ENCODE measurements around the gene GPC5.

The GPC5 gene

GRCh38 chr13:91593456-91593855 is 195.0 kb downstream of the GPC5 start:
- H3K4me3 ChIP-seq (ENCODE audit: low read length), result no peak overlapping the region
- TF ChIP-seq ZNF274 (IDR thresholded peaks at IDR 0.05; ENCODE audit: low read depth, low read length), result no peak

- no peak overlapping the region for H3K4me3 ChIP-seq (ENCODE audit: low read length)
- TF ChIP-seq ZNF274 (IDR thresholded peaks at IDR 0.05; ENCODE audit: low read depth, low read length), result no peak
These were observed 195.6 kb downstream of the GPC5 start for GRCh38 chr13:91594061-91594460.

- H3K4me3 ChIP-seq (ENCODE audit: low read length), result no peak overlapping the region
- TF ChIP-seq ZNF274 (IDR thresholded peaks at IDR 0.05; ENCODE audit: low read depth, low read length), result no peak
These were observed 197.3 kb downstream of the GPC5 start for GRCh38 chr13:91595677-91596076.

GRCh38 chr13:91596842-91597241 is 198.4 kb downstream of the GPC5 start:
- no peak for TF ChIP-seq ZNF274 (IDR thresholded peaks at IDR 0.05; ENCODE audit: low read depth, low read length)
- H3K4me3 ChIP-seq (ENCODE audit: low read length), result no peak overlapping the region

GRCh38 chr13:91598655-91599054 is 200.2 kb downstream of the GPC5 start:
- TF ChIP-seq ZNF274 (IDR thresholded peaks at IDR 0.05; ENCODE audit: low read depth, low read length), result no peak
- H3K4me3 ChIP-seq (ENCODE audit: low read length), result no peak overlapping the region

DNA sequence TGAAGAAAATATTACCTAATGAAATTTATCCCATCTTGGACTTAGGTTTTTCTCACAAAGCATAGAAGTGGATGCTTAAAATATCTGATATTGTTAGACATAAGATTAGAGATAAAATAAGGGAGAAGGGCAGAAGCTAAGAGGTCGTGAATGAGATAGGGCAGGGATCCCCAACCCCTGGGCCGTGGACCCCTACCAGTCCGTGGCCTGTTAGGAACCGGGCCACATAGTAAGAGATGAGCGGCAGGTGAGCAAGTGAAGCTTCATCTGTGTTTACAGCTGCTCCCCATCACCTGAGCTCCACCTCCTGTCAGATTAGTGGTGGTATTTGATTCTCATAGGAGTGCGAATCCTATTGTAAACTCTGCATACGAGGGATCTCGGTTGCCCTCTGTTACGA is 202.9 kb downstream of the GPC5 start:
- no peak for TF ChIP-seq ZNF274 (IDR thresholded peaks at IDR 0.05; ENCODE audit: low read depth, low read length)
- H3K4me3 ChIP-seq (ENCODE audit: low read length), result no peak overlapping the region

DNA sequence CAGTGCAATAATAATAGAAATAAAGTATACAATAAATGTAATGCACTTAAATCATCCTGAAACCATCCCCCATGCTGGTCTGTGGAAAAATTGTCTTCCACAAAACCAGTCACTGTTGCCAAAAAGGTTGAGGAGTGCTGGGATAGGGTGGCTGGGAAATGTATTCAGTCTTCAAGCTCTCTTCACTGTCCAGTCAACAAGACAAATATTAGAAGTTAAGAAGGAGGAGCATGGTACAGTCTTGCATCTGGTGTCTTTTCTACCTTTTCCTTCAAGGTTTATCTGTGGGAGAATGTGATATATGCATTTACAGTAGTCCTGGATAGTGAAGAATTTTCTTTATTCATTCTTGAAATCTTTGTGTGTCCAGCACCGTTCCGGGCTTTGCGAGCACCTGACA is 203.4 kb downstream of the GPC5 start:
- H3K4me3 ChIP-seq (ENCODE audit: low read length), result no peak overlapping the region
- no peak for TF ChIP-seq ZNF274 (IDR thresholded peaks at IDR 0.05; ENCODE audit: low read depth, low read length)

DNA sequence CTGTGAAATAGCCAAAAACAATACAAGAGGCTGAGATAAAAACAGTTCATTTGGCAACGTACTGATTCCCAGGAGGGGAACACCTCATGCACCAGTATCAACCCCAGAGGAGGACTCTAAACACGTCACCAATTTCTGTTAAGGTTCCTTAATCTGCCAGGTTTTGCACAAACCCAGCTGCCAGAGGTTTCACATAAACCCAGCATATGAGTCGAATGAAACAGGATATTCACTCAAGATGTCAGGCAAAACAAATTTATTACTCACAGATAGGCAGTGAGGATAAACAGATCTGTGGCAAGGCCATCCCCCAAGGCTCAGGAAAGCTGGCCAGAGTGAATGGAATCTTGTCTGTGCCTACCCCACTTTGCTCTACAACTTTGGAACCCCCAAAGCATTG is 210.9 kb downstream of the GPC5 start:
- no peak for TF ChIP-seq ZNF274 (IDR thresholded peaks at IDR 0.05; ENCODE audit: low read depth, low read length)
- no peak overlapping the region for H3K4me3 ChIP-seq (ENCODE audit: low read length)

- H3K4me3 ChIP-seq (ENCODE audit: low read length), result no peak overlapping the region
- no peak for TF ChIP-seq ZNF274 (IDR thresholded peaks at IDR 0.05; ENCODE audit: low read depth, low read length)
These were observed 219.9 kb downstream of the GPC5 start for GRCh38 chr13:91618315-91618714.

DNA sequence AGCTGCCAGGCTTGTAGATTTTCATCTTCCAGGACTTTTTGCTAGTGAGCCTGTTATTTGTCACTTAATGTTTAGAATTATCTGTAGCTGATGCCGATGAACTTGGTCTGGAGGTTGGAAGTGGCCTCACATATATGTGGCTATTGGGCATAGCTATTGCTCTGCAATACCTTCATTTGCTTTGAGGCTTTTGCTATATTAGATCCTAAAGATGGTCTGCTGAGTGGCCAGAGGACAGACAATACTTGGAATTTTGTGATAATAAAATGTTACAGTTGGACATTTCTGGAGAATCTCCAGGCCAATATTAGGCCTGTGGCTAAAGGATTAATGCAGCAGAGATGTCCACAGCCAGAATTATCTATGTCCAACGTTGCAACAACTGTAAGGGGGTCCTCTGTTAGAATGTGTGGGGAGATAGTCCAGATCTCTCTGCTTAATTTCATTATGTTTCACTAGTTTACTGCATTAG is 222.3 kb downstream of the GPC5 start:
- TF ChIP-seq ZNF274 (IDR thresholded peaks at IDR 0.05; ENCODE audit: low read depth, low read length), result no peak
- H3K4me3 ChIP-seq (ENCODE audit: low read length), result no peak overlapping the region

GRCh38 chr13:91621161-91621560 is 222.7 kb downstream of the GPC5 start:
- no peak overlapping the region for H3K4me3 ChIP-seq (ENCODE audit: low read length)
- no peak for TF ChIP-seq ZNF274 (IDR thresholded peaks at IDR 0.05; ENCODE audit: low read depth, low read length)

DNA sequence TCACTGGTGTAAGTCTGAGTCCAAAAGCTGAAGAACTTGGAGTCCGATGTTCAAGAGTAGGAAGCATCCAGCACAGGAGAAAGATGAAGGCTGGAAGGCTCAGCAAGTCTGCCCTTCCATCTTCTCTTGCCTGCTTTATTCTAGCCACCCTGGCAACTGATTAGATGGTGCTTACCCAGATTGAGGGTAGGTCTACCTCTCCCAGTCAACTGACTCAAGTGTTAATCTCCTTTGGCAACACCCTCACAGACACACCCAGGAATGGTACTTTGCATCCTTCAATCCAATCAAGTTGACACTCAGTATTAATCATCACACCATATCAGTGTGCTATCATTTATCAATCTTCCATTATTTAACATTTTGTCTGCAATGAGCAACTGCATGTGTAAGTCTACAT is 223.5 kb downstream of the GPC5 start:
- no peak for TF ChIP-seq ZNF274 (IDR thresholded peaks at IDR 0.05; ENCODE audit: low read depth, low read length)
- H3K4me3 ChIP-seq (ENCODE audit: low read length), result no peak overlapping the region

- no peak overlapping the region for H3K4me3 ChIP-seq (ENCODE audit: low read length)
- no peak for TF ChIP-seq ZNF274 (IDR thresholded peaks at IDR 0.05; ENCODE audit: low read depth, low read length)
These were observed 224.5 kb downstream of the GPC5 start for GRCh38 chr13:91622778-91623550.

DNA sequence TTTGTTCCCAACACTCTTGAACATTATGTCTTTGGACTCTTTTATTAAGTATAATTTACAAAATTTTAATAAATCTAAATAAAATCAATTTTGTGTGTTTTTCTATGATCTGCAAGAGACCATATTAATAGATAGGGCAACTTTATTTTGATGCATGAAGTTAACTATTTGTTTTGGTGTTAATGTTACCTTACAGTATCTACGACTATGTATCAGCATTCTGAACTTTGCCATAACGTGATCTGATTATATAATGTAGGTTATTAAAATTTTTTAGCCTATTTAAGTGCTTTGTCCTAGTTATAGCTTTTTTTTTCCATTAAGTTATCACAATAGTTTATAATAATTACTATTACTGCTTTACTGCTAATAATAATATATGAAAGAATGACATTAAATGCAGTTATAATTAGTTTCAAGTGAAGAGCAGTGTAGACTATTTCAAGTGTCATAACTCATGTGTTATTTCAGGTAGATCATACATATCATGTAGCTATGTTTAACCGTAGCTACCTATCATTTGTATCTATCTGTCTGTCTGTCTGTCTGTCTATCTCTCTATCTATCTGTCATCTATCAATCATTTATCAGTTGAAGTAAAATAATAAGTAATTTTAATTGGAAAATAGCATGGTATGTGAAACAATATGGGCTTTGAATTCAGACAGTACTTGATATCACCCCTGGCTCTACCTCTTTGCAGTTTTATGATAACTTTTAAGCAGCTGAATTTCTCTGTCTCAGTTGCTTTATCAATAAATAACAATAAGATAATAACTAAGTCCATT is 229.7 kb downstream of the GPC5 start:
- H3K4me3 ChIP-seq (ENCODE audit: low read length), result no peak overlapping the region
- TF ChIP-seq ZNF274 (IDR thresholded peaks at IDR 0.05; ENCODE audit: low read depth, low read length), result no peak

GRCh38 chr13:91630946-91631345 is 232.5 kb downstream of the GPC5 start:
- no peak for TF ChIP-seq ZNF274 (IDR thresholded peaks at IDR 0.05; ENCODE audit: low read depth, low read length)
- no peak overlapping the region for H3K4me3 ChIP-seq (ENCODE audit: low read length)

All from GM08714 (cell line).